K562 (cell line): ENCODE data around the gene DIP2B. TPM values are rescaled to one million over a fixed set of nuclear protein-coding genes. Genes with fewer than 3 reads are reported as not detected.

Experiments
- ATAC-seq: fragments of 200-7000 bp; cut with Tn5 transposase; 3 replicates; pipeline ENCODE4 v1.9.1; 2020; ENCODE audit warnings: moderate library complexity
- BruUV-seq: library from RNA; stranded (reverse); fragments of 400-500 nt; replicated peaks from 2 replicates; lab custom pipeline; 2021; lab: Mats Ljungman, UMichigan
- CTCF ChIA-PET: fragments of 300-600 bp; formaldehyde crosslinking; extraction: SDS; loops from one replicate; lab custom pipeline; 2021; ENCODE audit warnings: low intra/inter-chr PET ratio; lab: Yijun Ruan, JAX
- POLR2A ChIA-PET: fragments of 300-600, 350-650 bp; sonication (Branson Sonifier 250); formaldehyde crosslinking; extraction: SDS; loops from one replicate; lab custom pipeline; 2021; ENCODE audit warnings: antibody characterized with exemption, inconsistent platforms; lab: Yijun Ruan, JAX
- DNase-seq, 4 experiments: peaks; one replicate each; pipeline versions ENCODE4 v3.0.0 to v3.0.0-alpha.2; 2011 to 2018; ENCODE audit warnings: low spot score in 3 of 4, mixed read lengths in 3 of 4; ENCODE audit errors: extremely low read depth in 1 of 4
- FAIRE-seq: peaks from 2 replicates; lab custom pipeline; 2011; peaks lifted over from hg19 to GRCh38; lab: Jason Lieb, UNC
- H2AFZ ChIP-seq: 2 replicates; pipeline ENCODE4 v1.6.0; 2011; ENCODE audit warnings: low read depth, low read length, control low read depth, inconsistent platforms
- H3K27ac ChIP-seq: fragments of 200-600 bp; 3 replicates; pipeline ENCODE4 v1.8.0; 2011; ENCODE audit warnings: low read depth, mild to moderate bottlenecking, control low read depth, inconsistent platforms, low read length, moderate library complexity, mixed read lengths; ENCODE audit errors: extremely low read depth
- H3K27me3 ChIP-seq, 2 experiments: fragments of 300-600 bp in 1 of 2; 2 replicates in 1 of 2; 3 replicates in 1 of 2; pipeline versions ENCODE4 v1.6.0 to v1.8.0; 2011; ENCODE audit warnings: inconsistent platforms in 2 of 2, low read length in 2 of 2, mild to moderate bottlenecking in 1 of 2, mixed read lengths in 1 of 2, moderate library complexity in 1 of 2; ENCODE audit not compliant: control insufficient read depth in 2 of 2, insufficient read depth in 2 of 2
- H3K36me3 ChIP-seq: fragments of 300-600 bp; 3 replicates; pipeline ENCODE4 v1.8.0; 2011; ENCODE audit warnings: mild to moderate bottlenecking, low read length, inconsistent platforms; ENCODE audit not compliant: control insufficient read depth, insufficient read depth
- H3K4me1 ChIP-seq, 2 experiments: fragments of 200-600 bp in 1 of 2; replicated peaks in 1 of 2; 2 replicates in 1 of 2; 3 replicates in 1 of 2; pipeline versions ENCODE4 v1.5.1 to v1.8.0; 2011; ENCODE audit warnings: inconsistent platforms in 2 of 2, low read length in 2 of 2, mild to moderate bottlenecking in 1 of 2, mixed read lengths in 1 of 2, moderate library complexity in 1 of 2; ENCODE audit not compliant: control insufficient read depth in 2 of 2, insufficient read depth in 2 of 2
- H3K4me2 ChIP-seq: 2 replicates; pipeline ENCODE4 v1.6.1; 2011; ENCODE audit warnings: low read length, control low read depth, inconsistent platforms, mixed read lengths; ENCODE audit not compliant: insufficient read depth
- H3K4me3 ChIP-seq: fragments of 200-600 bp; sonication (generic), shearing (Covaris generic); 2 replicates; pipeline ENCODE4 v1.5.1; 2016; ENCODE audit warnings: control low read depth, inconsistent platforms
- H3K79me2 ChIP-seq: fragments of 200-600 bp; 3 replicates; pipeline ENCODE4 v1.8.0; 2011; ENCODE audit warnings: low read length, inconsistent platforms; ENCODE audit not compliant: control insufficient read depth, insufficient read depth
- H3K9ac ChIP-seq, 2 experiments: 2 replicates each; pipeline versions ENCODE4 v1.6.0 to v1.6.1; 2011; ENCODE audit warnings: low read depth in 2 of 2, low read length in 2 of 2, control low read depth in 1 of 2, inconsistent platforms in 1 of 2, mild to moderate bottlenecking in 1 of 2, mixed read lengths in 1 of 2; ENCODE audit not compliant: insufficient read depth in 1 of 2
- H3K9me1 ChIP-seq: one replicate; pipeline ENCODE4 v1.6.0; 2011; ENCODE audit warnings: inconsistent platforms, mild to moderate bottlenecking, low read length, moderate library complexity; ENCODE audit not compliant: control insufficient read depth, insufficient read depth
- H3K9me3 ChIP-seq: replicated peaks from 2 replicates; pipeline ENCODE4 v1.5.1; 2011; ENCODE audit warnings: low read depth, low read length, inconsistent platforms; ENCODE audit not compliant: control insufficient read depth, insufficient read depth
- H4K20me1 ChIP-seq: replicated peaks from 2 replicates; pipeline ENCODE4 v1.6.1; 2011; ENCODE audit warnings: low read length, inconsistent platforms, mixed read lengths; ENCODE audit not compliant: control insufficient read depth, insufficient read depth
- CAMTA2 ChIP-seq: fragments of 250-450 bp; sonication (Bioruptor Pico); conservative IDR thresholded peaks from 2 replicates; pipeline ENCODE4 v1.5.1; 2022
- CREB3 ChIP-seq: fragments of 450-650 bp; conservative IDR thresholded peaks from 2 replicates; pipeline ENCODE4 v1.6.1; 2016; ENCODE audit warnings: missing genetic modification characterization, low read depth, mild to moderate bottlenecking, missing compliant biosample characterization, moderate library complexity
- CSDE1 ChIP-seq, 2 experiments: fragments of 450-650 bp; IDR thresholded peaks; 2 replicates each; pipeline ENCODE4 v1.6.1; 2016; ENCODE audit warnings: mild to moderate bottlenecking in 1 of 2
- DNMT1 ChIP-seq: fragments of 450-650 bp; IDR thresholded peaks from 2 replicates; pipeline ENCODE4 v1.6.1; 2016; ENCODE audit warnings: antibody characterized with exemption, mild to moderate bottlenecking
- E2F3 ChIP-seq: fragments of 250-450 bp; sonication (Bioruptor Pico); IDR thresholded peaks from 2 replicates; pipeline ENCODE4 v1.4.0; 2020; ENCODE audit warnings: mild to moderate bottlenecking
- ELF4 ChIP-seq: fragments of 450-650 bp; formaldehyde crosslinking; IDR thresholded peaks from 2 replicates; pipeline ENCODE4 v1.4.0; 2022; ENCODE audit warnings: missing genetic modification characterization
- HBP1 ChIP-seq: fragments of 450-650 bp; formaldehyde crosslinking; IDR thresholded peaks from 2 replicates; pipeline ENCODE4 v1.4.0; 2022; ENCODE audit warnings: missing genetic modification characterization
- NCOA1 ChIP-seq: fragments of 450-650 bp; IDR thresholded peaks from 2 replicates; pipeline ENCODE4 v1.6.1; 2016; ENCODE audit warnings: low read depth
- PBX2 ChIP-seq, 2 experiments: IDR thresholded peaks in 1 of 2; conservative IDR thresholded peaks in 1 of 2; 2 replicates each; pipeline ENCODE4 v1.6.1; 2016; ENCODE audit warnings: low read depth in 2 of 2, mild to moderate bottlenecking in 1 of 2, missing compliant biosample characterization in 1 of 2, missing genetic modification characterization in 1 of 2, moderate library complexity in 1 of 2
- SP2 ChIP-seq: IDR thresholded peaks from 2 replicates; pipeline ENCODE4 v1.6.1; 2011; ENCODE audit warnings: mild to moderate bottlenecking, low read depth, low read length, moderate library complexity; ENCODE audit not compliant: poor library complexity, severe bottlenecking; ENCODE audit errors: extremely low read depth
- SRF ChIP-seq, 2 experiments: fragments of 250-450, 450-650 bp in 1 of 2; sonication (Bioruptor Pico) in 1 of 2; sonication (generic) in 1 of 2; formaldehyde crosslinking; IDR thresholded peaks; 2 replicates each; pipeline versions ENCODE4 v1.5.0 to v1.5.1; 2020 to 2022; ENCODE audit warnings: mild to moderate bottlenecking in 1 of 2, missing genetic modification reagents in 1 of 2
- TCF7L2 ChIP-seq: fragments of 150-350 bp; IDR thresholded peaks from 2 replicates; pipeline ENCODE4 v1.6.1; 2016; ENCODE audit warnings: low read depth, mild to moderate bottlenecking, low read length, moderate library complexity
- ZEB2 ChIP-seq: fragments of 450-650 bp; IDR thresholded peaks from 2 replicates; pipeline ENCODE4 v1.6.1; 2016
- ZNF668 ChIP-seq: fragments of 250-450 bp; sonication (Bioruptor Pico); IDR thresholded peaks from 2 replicates; pipeline ENCODE4 v1.8.0; 2022; ENCODE audit warnings: mild to moderate bottlenecking, inconsistent platforms
- ZNF740 ChIP-seq, 3 experiments: fragments of 200-800 bp in 1 of 3; sonication (Bioruptor generic) in 1 of 3; sonication (generic) in 1 of 3; formaldehyde crosslinking in 1 of 3; IDR thresholded peaks; 2 replicates each; pipeline versions ENCODE4 v1.6.1 to v1.8.0; 2016 to 2022; ENCODE audit warnings: mild to moderate bottlenecking in 2 of 3, missing compliant biosample characterization in 2 of 3, missing genetic modification characterization in 2 of 3, missing genetic modification reagents in 1 of 3
- WGBS: fragments of 100-300 bp; shearing (Covaris generic); methylation state at CpG from one replicate; pipeline ENCODE4 v1.1.6; 2016; ENCODE audit warnings: low coverage, mixed read lengths; ENCODE audit not compliant: insufficient coverage; ENCODE audit errors: missing lambda C conversion rate; 5-methylcytosine and 5-hydroxymethylcytosine counted together
- in situ Hi-C: fragments of 300-500 bp; cut with MboI; formaldehyde crosslinking; loops from 4 replicates; pipeline ENCODE4 v1.15.0; 2018; ENCODE audit warnings: inconsistent platforms, mixed read lengths
- intact Hi-C: fragments of 100-400 bp; cut with micrococcal nuclease; formaldehyde crosslinking; loops from 2 replicates; pipeline ENCODE4 v1.14.2; 2022
- polyA plus RNA-seq, 8 experiments: library from polyadenylated mRNA; depleted of rRNA in 4 of 8; stranded (reverse) in 5 of 8; unstranded in 3 of 8; fragments of >200 nt; fragmentation: Nextera tagmentation in 2 of 8; fragmentation: Illumina TruSeq in 1 of 8; extraction: Ambion mirVana in 2 of 8; extraction: Trizol in 1 of 8; gene quantifications; 2 replicates each; pipeline versions ENCODE4 v1.2.1 to v1.2.3, GENCODE V29; 2011 to 2014; ENCODE audit warnings: inconsistent platforms in 1 of 8, missing spikeins in 1 of 8
- total RNA-seq, 7 experiments: library from RNA; depleted of rRNA in 6 of 7; stranded (reverse); fragments of >200 nt in 6 of 7; fragmentation: Illumina TruSeq in 2 of 7; extraction: Trizol in 2 of 7; gene quantifications; 2 replicates each; pipeline versions ENCODE4 v1.2.1 to v1.2.3, GENCODE V29; 2011 to 2021; ENCODE audit warnings: low replicate concordance in 1 of 7

Gene DIP2B
- total and polyA plus RNA-seq, 9 of the 15 experiments (the other 6 are each of a cell fraction or from before 2014, with no cell fraction given) = 4.6 to 26.1 (median 18.8) TPM

- FAIRE-seq (peak; percentile 68), DNase-seq (no peak), ATAC-seq (no peak)
- ChIA-PET POLR2A (interaction anchor here (0.7 to 1.2 kb wide), 2 partner anchors 10 to 20 kb away, joined by 3 read pairs; no protein-coding TSS in a partner anchor), CTCF (no interaction called here)
- Histone ChIP-seq H3K4me3 (no peak overlapping the region), H3K4me1 (peaks cover 0 to 25% of the 10 kb centered on the region in 2 experiments; a peak in 4 of 5 replicates), H3K9ac (no peak overlapping the region), H3K36me3 (no peaks in the 10 kb centered on the region), H3K79me2 (peaks cover 35% of the 10 kb centered on the region), H4K20me1 (no peaks in the 10 kb centered on the region), H3K9me1 (no peaks in the 10 kb centered on the region), H3K4me2 (no peak overlapping the region), H3K9me3 (no peaks in the 10 kb centered on the region), H3K27ac (no peak overlapping the region), H3K27me3 (no peaks in the 10 kb centered on the region), H2AFZ (no peak overlapping the region)
- in situ Hi-C loops = no loop called here
- WGBS = 93% methylated on average over 7 of the region's 7 CpGs
- BruUV-seq = no TSS peak
- intact Hi-C loops = loop anchor here (5.0 kb wide), 2 partner anchors 47 to 92 kb away; no protein-coding TSS in a partner anchor
- no peak for TF ChIP-seq E2F3 (CRISPR knock-in tag)
- TF ChIP-seq SP2 = no peak
- no peak for TF ChIP-seq CREB3 (tag)
- TF ChIP-seq DNMT1 = no peak
- no peak for TF ChIP-seq CSDE1 (IDR thresholded peaks at IDR 0.05)
- no peak for TF ChIP-seq PBX2 (CRISPR knock-in tag; IDR thresholded peaks at IDR 0.05; ENCODE audit: low read depth)
- TF ChIP-seq PBX2 (tag; conservative IDR thresholded peaks at IDR 0.05; ENCODE audit: low read depth) = no peak
- TF ChIP-seq ZNF740 (CRISPR knock-in tag; IDR thresholded peaks at IDR 0.05) = no peak
- no peak for TF ChIP-seq ZNF740 (tag; IDR thresholded peaks at IDR 0.05)
- TF ChIP-seq SRF (CRISPR knock-in tag; IDR thresholded peaks at IDR 0.05) = no peak
- no peak for TF ChIP-seq HBP1 (CRISPR knock-in tag)
- no peak for TF ChIP-seq TCF7L2
- no peak for TF ChIP-seq ZNF668 (CRISPR knock-in tag)
- no peak for TF ChIP-seq ZEB2
- no peak for TF ChIP-seq CAMTA2 (CRISPR knock-in tag)
- no peak for TF ChIP-seq NCOA1
- no peak for TF ChIP-seq ELF4 (CRISPR knock-in tag)
Measured at GRCh38 chr12:50599366-50600095, 94.7 kb downstream of the DIP2B start.
